SK-N-SH treated with all-trans-retinoic acid at 6 μM for 48 hours (cell line): ENCODE data around the gene RFX3.

Experiments used
- ATAC-seq: fragments of 200-7000 bp; cut with Tn5 transposase; 3 replicates; pipeline ENCODE4 v1.9.1; 2020; ENCODE audit warnings: mild to moderate bottlenecking, moderate library complexity
- ARNTL ChIP-seq: fragments of 450-650 bp; formaldehyde crosslinking; IDR thresholded peaks from 2 replicates; pipeline ENCODE4 v1.5.0; 2020; ENCODE audit warnings: low read depth, mild to moderate bottlenecking, moderate library complexity, borderline replicate concordance
- BACH2 ChIP-seq: fragments of 250-450 bp; sonication (Bioruptor Pico); IDR thresholded peaks from 2 replicates; pipeline ENCODE4 v1.9.0; 2021; ENCODE audit warnings: mild to moderate bottlenecking, borderline replicate concordance
- CSDC2 ChIP-seq: fragments of 250-450 bp; sonication (Bioruptor Pico); IDR thresholded peaks from 2 replicates; pipeline ENCODE4 v1.5.0; 2020; ENCODE audit warnings: mild to moderate bottlenecking, moderate library complexity
- ESRRG ChIP-seq: fragments of 250-450 bp; sonication (Bioruptor Pico); IDR thresholded peaks from 2 replicates; pipeline ENCODE4 v1.6.1; 2021; ENCODE audit warnings: mild to moderate bottlenecking
- GLIS3 ChIP-seq: fragments of 250-450 bp; sonication (Bioruptor Pico); IDR thresholded peaks from 2 replicates; pipeline ENCODE4 v1.5.0; 2020; ENCODE audit warnings: mild to moderate bottlenecking, moderate library complexity
- ISL1 ChIP-seq: fragments of 250-450 bp; sonication (Bioruptor Pico); IDR thresholded peaks from 2 replicates; pipeline ENCODE4 v2.1.2; 2022; ENCODE audit warnings: mild to moderate bottlenecking, moderate library complexity
- OSR1 ChIP-seq: fragments of 250-450 bp; sonication (Bioruptor Pico); IDR thresholded peaks from 2 replicates; pipeline ENCODE4 v1.8.0; 2022; ENCODE audit warnings: moderate library complexity, mild to moderate bottlenecking, inconsistent platforms
- PPARA ChIP-seq: fragments of 250-450 bp; sonication (Bioruptor Pico); IDR thresholded peaks from 2 replicates; pipeline ENCODE4 v1.5.0; 2020; ENCODE audit warnings: mild to moderate bottlenecking, borderline replicate concordance
- RARB ChIP-seq: fragments of 250-450 bp; sonication (Bioruptor Pico); IDR thresholded peaks from 2 replicates; pipeline ENCODE4 v1.8.0; 2021; ENCODE audit warnings: mild to moderate bottlenecking, moderate library complexity
- TCF4 ChIP-seq: fragments of 250-450 bp; sonication (Bioruptor Pico); IDR thresholded peaks from 2 replicates; pipeline ENCODE4 v1.8.0; 2021; ENCODE audit warnings: mild to moderate bottlenecking, moderate library complexity, borderline replicate concordance
- TOX ChIP-seq: fragments of 250-450 bp; sonication (Bioruptor Pico); IDR thresholded peaks from 2 replicates; pipeline ENCODE4 v1.8.0; 2021; ENCODE audit warnings: mild to moderate bottlenecking, moderate library complexity, borderline replicate concordance
- ZC3H10 ChIP-seq: fragments of 250-450 bp; sonication (Bioruptor Pico); IDR thresholded peaks from 2 replicates; pipeline ENCODE4 v1.5.1; 2021; ENCODE audit warnings: mild to moderate bottlenecking, moderate library complexity
- ZFP3 ChIP-seq: fragments of 250-450 bp; sonication (Bioruptor Pico); IDR thresholded peaks from 2 replicates; pipeline ENCODE4 v1.5.0; 2020; ENCODE audit warnings: mild to moderate bottlenecking, moderate library complexity
- ZFP30 ChIP-seq: fragments of 450-650 bp; formaldehyde crosslinking; IDR thresholded peaks from 2 replicates; pipeline ENCODE4 v1.5.0; 2022; ENCODE audit warnings: mild to moderate bottlenecking, moderate library complexity
- ZNF565 ChIP-seq: fragments of 450-650 bp; formaldehyde crosslinking; conservative IDR thresholded peaks from 2 replicates; pipeline ENCODE4 v1.5.0; 2020; ENCODE audit warnings: low read depth, mild to moderate bottlenecking, moderate library complexity
- ZNF70 ChIP-seq: fragments of 450-650 bp; formaldehyde crosslinking; IDR thresholded peaks from 2 replicates; pipeline ENCODE4 v1.5.0; 2020; ENCODE audit warnings: mild to moderate bottlenecking, moderate library complexity
- ZNF8 ChIP-seq: fragments of 450-650 bp; formaldehyde crosslinking; IDR thresholded peaks from 2 replicates; pipeline ENCODE4 v1.5.0; 2020; ENCODE audit warnings: mild to moderate bottlenecking, moderate library complexity
- TF ChIP-seq, protein P1 (sequence below): fragments of 250-450 bp; sonication (Bioruptor Pico); IDR thresholded peaks from 2 replicates; pipeline ENCODE4 v1.5.1; 2020; ENCODE audit warnings: low read depth, mild to moderate bottlenecking, moderate library complexity
- TF ChIP-seq, protein P2 (sequence below): fragments of 250-450 bp; sonication (Bioruptor Pico); IDR thresholded peaks from 2 replicates; pipeline ENCODE4 v1.5.0; 2020; ENCODE audit warnings: mild to moderate bottlenecking, moderate library complexity
- TF ChIP-seq, protein P3 (sequence below): fragments of 250-450 bp; sonication (Bioruptor Pico); IDR thresholded peaks from 2 replicates; pipeline ENCODE4 v1.8.0; 2020; ENCODE audit warnings: mild to moderate bottlenecking, moderate library complexity, borderline replicate concordance

Gene RFX3

DNA sequence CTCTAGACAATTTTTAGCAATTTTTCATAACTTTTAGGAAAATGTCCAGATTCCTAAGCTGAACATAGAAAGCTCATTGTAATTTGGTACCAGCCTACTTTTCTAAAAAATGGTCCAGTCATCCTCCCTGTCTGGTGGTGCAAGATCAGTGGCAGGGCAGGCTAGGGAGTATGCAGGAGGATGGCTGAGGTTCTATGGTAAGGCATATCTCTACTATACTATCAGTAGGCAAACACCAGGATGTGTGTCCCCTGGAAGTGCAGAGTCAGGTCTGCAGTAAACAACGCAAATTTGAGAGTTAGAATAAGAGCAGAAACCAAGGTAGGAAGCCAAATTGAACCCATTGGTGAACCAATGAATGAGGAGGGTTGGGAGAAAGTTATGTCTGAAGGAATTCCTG is 22.8 kb upstream of the RFX3 start:
- no peak for ATAC-seq
- TF ChIP-seq PPARA (no peak), TOX (CRISPR knock-in tag) (no peak), ZNF8 (CRISPR knock-in tag) (no peak), ZNF565 (CRISPR knock-in tag) (no peak), ZNF70 (no peak), ARNTL (CRISPR knock-in tag) (no peak), ESRRG (CRISPR knock-in tag) (no peak), ZFP30 (no peak)
- TF ChIP-seq, protein P1, sequence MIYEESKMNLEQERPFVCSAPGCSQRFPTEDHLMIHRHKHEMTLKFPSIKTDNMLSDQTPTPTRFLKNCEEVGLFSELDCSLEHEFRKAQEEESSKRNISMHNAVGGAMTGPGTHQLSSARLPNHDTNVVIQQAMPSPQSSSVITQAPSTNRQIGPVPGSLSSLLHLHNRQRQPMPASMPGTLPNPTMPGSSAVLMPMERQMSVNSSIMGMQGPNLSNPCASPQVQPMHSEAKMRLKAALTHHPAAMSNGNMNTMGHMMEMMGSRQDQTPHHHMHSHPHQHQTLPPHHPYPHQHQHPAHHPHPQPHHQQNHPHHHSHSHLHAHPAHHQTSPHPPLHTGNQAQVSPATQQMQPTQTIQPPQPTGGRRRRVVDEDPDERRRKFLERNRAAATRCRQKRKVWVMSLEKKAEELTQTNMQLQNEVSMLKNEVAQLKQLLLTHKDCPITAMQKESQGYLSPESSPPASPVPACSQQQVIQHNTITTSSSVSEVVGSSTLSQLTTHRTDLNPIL (CRISPR knock-in tag): no peak
- TF ChIP-seq, protein P2, sequence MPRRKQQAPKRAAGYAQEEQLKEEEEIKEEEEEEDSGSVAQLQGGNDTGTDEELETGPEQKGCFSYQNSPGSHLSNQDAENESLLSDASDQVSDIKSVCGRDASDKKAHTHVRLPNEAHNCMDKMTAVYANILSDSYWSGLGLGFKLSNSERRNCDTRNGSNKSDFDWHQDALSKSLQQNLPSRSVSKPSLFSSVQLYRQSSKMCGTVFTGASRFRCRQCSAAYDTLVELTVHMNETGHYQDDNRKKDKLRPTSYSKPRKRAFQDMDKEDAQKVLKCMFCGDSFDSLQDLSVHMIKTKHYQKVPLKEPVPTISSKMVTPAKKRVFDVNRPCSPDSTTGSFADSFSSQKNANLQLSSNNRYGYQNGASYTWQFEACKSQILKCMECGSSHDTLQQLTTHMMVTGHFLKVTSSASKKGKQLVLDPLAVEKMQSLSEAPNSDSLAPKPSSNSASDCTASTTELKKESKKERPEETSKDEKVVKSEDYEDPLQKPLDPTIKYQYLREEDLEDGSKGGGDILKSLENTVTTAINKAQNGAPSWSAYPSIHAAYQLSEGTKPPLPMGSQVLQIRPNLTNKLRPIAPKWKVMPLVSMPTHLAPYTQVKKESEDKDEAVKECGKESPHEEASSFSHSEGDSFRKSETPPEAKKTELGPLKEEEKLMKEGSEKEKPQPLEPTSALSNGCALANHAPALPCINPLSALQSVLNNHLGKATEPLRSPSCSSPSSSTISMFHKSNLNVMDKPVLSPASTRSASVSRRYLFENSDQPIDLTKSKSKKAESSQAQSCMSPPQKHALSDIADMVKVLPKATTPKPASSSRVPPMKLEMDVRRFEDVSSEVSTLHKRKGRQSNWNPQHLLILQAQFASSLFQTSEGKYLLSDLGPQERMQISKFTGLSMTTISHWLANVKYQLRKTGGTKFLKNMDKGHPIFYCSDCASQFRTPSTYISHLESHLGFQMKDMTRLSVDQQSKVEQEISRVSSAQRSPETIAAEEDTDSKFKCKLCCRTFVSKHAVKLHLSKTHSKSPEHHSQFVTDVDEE (CRISPR knock-in tag): no peak
- TF ChIP-seq, all 23 proteins: peak for 0

DNA sequence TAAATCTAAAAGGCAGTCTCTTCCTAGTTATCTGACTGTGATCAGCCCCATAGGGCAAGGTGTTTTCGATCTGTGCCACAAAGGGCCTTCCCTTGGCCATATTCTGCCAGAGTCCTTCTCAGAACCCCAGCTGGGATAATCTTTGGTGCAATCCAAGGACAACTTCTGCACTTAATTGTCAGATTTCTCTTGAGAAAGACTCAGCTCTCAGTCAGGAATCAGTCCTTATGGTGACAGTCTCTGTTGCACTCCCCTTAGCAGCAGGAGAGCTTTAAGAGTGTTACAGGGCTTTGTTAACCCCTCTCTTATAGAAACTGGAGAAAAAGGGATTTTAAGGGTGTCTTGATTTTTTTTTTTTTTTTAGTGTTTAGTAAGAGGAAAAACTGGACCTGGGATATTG is 15.4 kb upstream of the RFX3 start:
- no peak for ATAC-seq
- TF ChIP-seq ZFP3 (CRISPR knock-in tag) (no peak), OSR1 (no peak), ESRRG (CRISPR knock-in tag) (no peak), ZFP30 (no peak), ZC3H10 (CRISPR knock-in tag) (no peak), ZNF70 (no peak), RARB (CRISPR knock-in tag) (no peak)
- TF ChIP-seq, protein P2 (CRISPR knock-in tag): no peak

DNA sequence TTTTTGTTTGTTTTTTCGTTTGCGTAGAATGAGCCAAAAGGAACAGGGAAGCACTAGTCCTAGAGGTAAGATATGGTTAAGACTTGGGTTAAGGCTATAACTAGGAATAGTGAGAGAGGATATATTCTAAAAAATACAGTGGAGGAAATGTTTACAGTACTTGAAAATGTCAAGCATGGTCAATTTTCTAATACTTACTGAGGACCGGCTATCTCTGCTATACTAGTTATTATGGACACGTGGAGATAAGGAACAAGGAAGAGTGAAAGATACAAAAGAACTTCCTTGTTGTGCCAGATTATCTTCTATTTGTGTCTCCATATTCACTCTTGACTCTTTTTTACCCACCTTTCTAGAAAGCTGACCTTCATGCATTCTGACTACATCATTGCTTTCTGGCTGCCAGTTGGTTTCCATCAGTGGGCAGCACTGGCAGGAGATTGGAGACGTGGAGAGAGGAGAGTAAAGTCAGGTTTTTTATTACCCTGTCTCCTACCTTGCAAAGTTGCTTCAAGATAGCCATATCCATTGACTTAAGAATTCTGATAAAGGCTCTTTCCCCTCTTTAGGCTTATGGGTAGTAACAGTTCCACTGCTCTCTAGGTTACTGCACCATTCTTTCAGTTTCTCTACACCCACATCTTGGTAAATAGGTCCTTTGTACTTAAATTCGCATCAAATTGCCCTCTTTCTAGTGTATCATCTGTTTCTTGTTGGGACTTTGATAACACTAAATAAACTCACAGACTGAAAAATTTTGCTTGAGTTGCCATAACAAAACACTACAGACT is 9.0 kb upstream of the RFX3 start:
- no peak for ATAC-seq
- TF ChIP-seq, protein P3, sequence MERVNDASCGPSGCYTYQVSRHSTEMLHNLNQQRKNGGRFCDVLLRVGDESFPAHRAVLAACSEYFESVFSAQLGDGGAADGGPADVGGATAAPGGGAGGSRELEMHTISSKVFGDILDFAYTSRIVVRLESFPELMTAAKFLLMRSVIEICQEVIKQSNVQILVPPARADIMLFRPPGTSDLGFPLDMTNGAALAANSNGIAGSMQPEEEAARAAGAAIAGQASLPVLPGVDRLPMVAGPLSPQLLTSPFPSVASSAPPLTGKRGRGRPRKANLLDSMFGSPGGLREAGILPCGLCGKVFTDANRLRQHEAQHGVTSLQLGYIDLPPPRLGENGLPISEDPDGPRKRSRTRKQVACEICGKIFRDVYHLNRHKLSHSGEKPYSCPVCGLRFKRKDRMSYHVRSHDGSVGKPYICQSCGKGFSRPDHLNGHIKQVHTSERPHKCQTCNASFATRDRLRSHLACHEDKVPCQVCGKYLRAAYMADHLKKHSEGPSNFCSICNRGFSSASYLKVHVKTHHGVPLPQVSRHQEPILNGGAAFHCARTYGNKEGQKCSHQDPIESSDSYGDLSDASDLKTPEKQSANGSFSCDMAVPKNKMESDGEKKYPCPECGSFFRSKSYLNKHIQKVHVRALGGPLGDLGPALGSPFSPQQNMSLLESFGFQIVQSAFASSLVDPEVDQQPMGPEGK (CRISPR knock-in tag): no peak
- TF ChIP-seq BACH2 (no peak), ZC3H10 (CRISPR knock-in tag) (no peak), ISL1 (CRISPR knock-in tag) (no peak), CSDC2 (no peak), TOX (CRISPR knock-in tag) (no peak), ZFP3 (CRISPR knock-in tag) (no peak), ESRRG (CRISPR knock-in tag) (no peak)

DNA sequence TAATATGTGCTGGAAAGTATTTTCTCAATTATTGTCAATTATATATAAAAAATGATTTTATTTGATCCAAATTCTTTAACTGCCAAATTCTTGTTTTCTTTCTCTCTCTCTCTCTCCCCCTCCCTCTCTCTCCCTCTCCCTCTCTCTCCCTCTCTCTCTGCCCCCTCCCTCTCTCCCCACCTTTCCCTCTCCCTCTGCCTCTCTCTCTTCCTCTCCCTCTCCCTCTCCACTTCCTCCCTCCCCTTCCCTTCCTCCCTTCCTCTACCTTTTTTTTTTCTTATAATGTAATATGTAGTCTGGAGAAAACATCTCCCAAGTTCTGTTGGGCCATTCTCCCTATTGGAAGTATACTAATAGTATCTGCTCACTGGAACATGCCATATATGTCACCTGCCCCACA is 6.4 kb upstream of the RFX3 start:
- TF ChIP-seq OSR1 (no peak), ZFP3 (CRISPR knock-in tag) (no peak), ISL1 (CRISPR knock-in tag) (no peak), PPARA (no peak), TOX (CRISPR knock-in tag) (no peak), ZNF8 (CRISPR knock-in tag) (no peak), GLIS3 (CRISPR knock-in tag) (no peak), TCF4 (CRISPR knock-in tag) (no peak), ZNF70 (no peak)
- ATAC-seq: no peak
